Measurements from ENCODE around the gene ZNF766.

GRCh38 chr19:52231154-52231910 lies 38.1 kb upstream of the ZNF766 start:
- TF ChIP-seq GATA3 (IDR thresholded peaks at IDR 0.05; ENCODE audit: low read depth, low read length) (no peak), GATA2 (IDR thresholded peaks at IDR 0.05; ENCODE audit: low read depth, low read length) (no peak)
